GM19328 (cell line): ENCODE results near the gene RBPJ.
"Not testable (repeated sequence)": the region's sequence is repeated elsewhere in the genome, so short reads cannot be mapped to it uniquely, and the experiment has no call there.

Source experiments
- ATAC-seq: cut with Tn5 transposase; IDR thresholded peaks from one replicate; pipeline ENCODE4 v1.9.1; 2021; ENCODE audit warnings: mild to moderate bottlenecking, moderate library complexity; ENCODE audit not compliant: unreplicated experiment

The RBPJ gene

GRCh38 chr4:26369581-26369980 is 48.8 kb downstream of the RBPJ start:
- ATAC-seq: no peak

DNA sequence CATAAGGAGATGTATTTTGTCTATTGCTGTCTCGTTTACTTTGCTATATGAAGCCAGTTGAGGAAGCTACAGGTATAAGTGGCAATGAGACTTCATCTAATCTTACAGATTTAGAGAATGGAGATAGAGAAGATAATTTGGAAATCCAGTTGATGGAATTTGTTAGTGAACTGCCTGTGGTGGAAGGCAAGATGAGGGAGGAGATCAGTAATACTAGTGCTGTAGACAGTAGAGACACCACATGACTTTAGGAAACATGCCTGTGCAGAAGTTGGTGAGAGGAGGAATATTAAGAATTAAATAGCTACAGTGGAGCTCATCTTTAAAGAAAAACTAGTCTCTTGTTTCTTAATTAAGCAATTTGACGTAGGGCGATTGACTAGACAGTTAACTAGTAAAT is 51.3 kb downstream of the RBPJ start:
- ATAC-seq: no peak

DNA sequence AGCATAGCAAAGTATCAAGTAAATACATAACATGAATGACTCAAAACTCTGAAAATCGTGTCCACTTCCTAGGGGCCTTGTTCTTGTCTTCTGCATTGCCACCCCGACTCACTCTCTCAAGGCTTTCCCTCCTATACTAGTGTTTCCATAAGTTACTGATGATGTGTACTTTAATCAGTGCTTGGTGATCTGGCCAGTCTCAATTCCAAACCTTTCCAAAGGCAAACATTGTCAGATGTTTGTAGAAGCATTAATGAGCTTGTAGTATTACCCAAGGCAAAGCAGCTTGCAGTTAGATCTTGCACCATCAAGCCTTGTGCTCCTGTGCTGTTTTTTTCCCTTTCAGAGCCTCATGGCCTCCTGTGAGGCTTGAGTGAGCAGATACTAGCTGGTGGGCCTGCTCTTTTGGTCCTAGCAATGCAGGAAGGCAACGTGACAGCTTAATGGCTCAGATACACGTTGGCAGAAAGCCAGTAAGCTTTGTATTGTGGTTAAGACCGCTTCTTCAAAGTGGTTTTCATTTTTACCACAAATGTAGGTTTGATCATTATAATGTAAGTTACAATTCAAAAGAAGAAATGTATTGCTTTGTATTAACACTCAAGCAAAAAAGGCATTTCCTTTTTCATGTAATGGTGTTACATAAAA is 51.8 kb downstream of the RBPJ start:
- ATAC-seq: peak; percentile 89

DNA sequence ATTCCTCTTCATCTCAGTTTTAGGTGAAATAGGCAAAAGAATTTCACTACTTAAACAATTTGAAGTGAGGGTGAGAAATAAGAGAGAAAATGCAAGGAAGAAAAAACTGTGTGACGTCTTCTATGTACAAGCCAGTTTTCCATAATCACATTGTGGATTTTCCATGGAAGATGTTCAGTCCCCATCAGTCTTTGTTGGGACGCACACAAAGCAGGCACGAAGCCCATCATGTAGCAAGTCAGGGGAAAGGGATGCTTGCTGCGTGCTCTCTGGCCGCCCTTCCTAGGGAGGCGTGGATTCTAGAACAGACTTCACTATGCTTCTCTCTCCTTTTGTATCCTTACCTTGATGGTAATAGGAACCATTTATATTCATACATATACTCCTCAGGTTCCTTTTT is 54.7 kb downstream of the RBPJ start:
- no peak for ATAC-seq

DNA sequence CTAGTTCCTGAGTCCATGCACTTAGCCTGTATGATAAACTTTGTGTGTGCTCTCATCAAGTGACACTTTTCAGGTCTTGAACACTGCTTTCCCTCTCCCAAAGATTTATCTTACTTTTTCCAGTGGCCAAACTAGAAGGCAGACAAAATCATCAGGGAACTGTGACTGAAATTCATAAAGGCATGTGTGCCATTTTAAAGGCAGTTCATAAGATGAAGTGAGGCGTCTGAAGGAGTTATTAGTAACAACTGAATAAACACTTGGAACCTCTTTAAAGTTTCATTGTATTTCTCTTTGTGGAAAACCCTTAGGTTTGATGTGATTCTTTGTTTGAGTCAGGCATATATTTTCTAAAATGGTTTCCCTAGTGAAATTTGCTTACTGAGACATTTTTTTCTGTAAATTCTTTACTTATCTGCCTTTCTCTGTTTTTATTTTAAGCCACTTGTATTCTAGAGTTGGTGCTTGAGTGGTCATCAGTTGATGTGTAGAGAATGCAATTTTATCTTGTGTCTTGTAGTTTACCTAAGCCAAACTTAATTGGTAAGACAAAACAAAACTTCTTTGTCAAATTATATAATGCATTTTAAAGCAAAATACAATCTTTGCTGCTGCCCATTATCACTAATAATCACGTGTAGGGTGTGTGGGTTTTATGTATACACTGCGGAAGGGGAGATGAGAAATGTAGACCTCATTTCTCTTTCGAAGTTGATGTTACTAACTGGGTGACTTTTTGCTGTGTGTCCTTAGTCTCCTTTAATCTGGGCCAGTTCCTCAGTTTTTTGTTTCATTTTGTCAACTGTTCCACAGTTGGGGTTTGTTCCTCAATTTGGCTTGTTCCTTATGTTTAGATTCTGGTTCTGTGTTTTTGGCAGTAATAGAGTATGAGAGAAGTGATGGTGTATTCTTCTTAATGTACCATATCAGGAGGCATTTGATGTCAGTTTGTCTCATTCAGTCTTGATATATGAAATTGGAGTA is 56.8 kb downstream of the RBPJ start:
- no peak for ATAC-seq

DNA sequence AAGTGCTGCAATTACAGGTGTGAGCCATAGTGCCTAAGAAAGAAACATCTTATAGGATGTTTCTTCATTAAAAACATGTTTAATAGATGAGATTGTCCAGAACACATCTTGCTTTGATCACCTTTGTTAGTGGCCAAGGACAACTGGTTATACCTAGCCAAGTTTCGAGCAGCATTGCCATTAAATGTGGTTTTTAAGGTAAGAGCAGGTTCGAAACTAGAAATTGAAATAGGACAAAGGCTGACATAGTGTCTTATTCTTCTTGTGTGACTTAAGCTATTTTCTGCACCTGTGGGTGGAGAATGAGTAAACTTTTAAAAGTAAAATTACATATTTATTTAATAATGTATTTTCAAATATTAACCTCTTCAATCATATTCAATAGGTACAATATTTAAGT is 59.0 kb downstream of the RBPJ start:
- ATAC-seq: no peak

DNA sequence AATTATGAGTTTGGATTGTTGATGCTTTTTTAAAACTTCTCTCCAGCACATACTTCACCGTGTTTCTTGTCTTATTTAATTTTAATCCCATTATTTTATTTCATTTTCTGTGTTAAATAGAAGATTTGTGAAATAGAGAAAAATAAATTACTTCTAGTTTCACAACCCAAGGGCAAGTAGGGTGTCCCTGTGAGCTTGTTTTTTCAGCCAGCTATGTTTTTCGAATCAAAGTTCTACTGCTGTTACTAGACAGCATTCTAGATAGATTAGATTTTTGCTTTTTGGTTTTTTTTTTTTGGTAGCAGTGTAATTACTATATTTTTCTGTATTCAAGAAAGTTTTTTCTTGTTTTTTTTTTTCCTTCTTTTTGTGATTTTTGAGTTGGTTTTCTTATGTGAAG is 59.9 kb downstream of the RBPJ start:
- ATAC-seq: no peak

GRCh38 chr4:26384380-26385057 is 63.7 kb downstream of the RBPJ start:
- no peak for ATAC-seq

DNA sequence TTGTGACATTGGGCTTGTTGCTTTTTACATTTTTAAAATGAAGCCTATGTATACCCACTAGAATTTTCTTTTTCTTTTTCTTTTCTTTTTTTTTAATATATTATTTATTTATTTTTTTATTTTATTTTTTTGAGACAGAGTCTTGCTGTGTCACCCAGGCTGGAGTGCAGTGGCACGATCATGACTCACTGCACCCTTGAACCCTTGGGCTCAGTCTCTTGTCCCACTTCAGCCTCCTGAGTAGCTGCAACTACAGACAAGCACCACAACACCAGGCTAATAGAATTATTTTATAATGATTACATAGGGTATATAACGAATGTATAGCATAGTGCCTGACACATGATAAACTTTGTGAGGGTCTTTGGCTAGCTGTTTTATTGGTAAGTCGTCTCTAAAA is 64.9 kb downstream of the RBPJ start:
- ATAC-seq: no peak

DNA sequence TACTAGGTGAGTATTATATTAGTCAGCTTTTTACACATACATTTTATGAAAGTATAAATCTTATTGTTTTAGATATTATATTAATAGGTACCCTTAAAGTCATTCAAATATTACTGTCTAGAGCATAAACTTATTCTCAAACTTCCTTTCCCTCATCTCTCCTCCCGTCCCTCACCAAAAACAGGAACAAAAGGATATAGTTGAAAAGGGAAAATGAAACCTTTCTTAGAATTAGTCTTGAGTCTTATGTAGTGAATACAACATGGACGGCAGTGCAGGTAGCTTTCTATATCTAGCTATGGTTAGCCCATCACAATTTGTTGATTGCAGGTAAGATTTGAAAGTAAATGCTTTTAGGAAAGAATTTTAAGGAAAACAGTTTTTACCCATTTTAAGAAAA is 65.6 kb downstream of the RBPJ start:
- no peak for ATAC-seq

DNA sequence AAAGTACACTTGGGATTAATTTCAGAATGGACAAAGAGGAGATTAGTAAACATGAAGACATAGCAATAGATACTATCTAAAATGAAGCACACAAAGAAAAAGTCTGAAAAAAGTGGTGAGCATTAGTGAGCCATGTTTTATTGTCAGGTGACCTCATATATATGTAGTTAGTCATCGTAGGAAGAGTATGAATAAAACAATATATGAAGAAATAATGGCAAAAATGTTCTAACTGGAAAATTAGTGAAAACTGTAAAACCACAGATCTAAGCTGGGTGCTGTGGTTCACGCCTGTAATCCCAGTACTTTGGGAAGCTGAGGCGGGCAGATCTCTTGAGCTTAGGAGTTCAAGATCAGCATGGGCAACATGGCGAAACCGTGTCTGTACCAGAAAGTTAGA is 67.9 kb downstream of the RBPJ start:
- ATAC-seq: no peak

DNA sequence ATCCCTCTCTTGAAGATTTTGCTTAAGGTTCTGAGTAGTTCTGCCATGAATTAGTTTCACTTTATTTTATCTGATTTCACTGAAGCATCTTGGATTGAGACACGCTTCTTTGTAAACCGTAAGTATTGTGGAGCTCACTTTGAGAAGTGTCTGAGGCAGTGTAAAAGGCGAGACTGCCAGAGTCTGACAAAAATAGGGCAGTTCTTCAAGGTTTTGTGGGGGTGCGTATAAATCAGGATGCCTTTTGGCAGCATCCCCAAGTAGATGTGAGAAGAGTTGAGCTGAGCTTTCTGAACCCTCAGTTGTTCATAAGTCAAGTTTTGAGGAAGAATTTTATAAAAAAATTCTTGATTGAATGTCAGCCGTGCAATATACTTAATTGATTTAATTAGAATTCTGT is 76.3 kb downstream of the RBPJ start:
- ATAC-seq: no peak

- ATAC-seq: no peak
Measured at GRCh38 chr4:26400132-26400531, 79.3 kb downstream of the RBPJ start.

DNA sequence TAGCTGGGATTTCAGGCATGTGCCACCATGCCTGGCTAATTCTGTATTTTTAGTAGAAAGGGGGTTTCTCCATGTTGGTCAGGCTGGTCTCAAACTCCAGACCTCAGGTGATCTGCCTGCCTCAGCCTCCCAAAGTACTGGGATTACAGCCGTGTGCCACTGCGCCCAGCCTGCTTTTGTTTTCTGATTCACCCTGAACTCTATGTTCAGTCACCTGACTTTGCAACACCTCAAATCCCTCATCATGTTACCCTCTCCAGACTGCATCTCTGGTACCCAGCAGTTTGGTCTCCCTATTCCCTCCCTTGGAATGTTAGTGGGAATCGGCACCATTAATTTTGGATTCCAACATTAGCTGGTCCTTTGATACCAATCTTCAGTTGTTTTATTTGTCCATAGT is 81.2 kb downstream of the RBPJ start:
- ATAC-seq: not testable (repeated sequence)

- no peak for ATAC-seq
Measured at GRCh38 chr4:26402458-26402857, 81.6 kb downstream of the RBPJ start.

DNA sequence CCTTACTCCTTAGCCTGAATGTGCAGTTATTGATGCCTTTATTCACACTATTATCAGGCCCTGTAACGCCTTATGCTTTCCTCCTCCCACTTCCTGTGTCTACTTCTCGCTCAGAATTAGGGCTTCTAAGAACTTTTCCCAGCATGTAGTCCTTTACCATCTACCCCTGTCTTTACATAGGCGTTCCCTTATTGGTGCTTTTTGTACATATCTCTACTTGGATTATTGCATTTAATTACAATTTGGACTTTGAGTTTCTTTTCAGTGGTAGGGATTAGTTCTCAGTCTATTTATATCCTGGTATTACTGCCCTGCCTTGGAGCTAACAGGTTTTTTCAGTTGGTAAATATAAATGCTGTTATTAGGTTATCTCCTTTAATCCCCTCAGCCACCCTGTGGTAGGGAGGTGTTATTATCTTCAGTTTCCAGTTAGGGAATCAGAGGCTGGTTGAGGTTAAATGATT is 84.0 kb downstream of the RBPJ start:
- ATAC-seq: no peak

DNA sequence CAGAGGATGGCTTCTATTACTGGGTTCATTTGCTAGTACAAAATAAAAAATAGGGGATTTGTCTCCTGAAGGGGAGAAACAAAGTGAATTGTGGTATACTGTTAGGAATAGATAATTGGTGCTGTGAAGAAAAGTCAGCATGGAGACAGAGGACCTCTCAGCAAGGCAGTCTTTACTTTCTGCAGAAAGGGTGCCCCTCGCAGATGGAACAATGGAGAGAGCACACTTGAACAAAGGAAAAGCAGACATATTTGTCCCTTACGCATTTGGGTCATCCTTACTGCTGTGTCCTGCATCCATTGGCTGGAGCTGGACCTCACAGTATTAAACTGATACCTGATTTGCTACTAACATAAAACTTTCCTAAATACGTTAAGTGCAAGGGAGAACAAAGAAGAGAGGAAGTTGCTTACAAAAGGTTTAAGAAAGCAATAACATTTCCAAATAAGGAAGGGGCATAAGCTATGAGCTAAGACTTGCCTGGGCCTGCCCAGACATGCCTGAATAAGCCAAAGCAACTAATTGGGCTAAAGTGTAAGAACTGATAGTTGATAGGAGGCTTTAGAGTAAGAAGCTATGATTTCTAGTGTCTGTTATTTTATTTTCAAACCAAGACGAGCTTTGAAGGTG is 85.6 kb downstream of the RBPJ start:
- no peak for ATAC-seq

DNA sequence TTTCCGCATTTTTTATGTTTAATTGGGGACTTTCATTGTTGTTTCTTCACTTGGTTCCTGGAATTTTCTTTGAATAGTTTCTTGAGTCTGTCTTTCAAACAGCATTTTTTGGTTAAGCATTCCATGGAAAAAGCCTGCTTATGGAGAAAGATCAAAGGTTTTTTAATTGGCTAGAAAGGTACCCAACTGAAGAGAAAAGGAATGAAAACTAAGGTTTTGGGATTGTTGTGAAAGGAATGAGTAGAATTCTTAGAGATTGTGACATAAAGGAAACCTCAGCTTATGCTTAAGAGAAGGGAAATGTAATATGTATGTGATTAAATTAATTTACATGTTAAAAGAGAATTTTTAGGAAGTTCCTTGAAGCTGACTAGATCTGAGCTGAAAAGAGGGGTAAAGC is 86.7 kb downstream of the RBPJ start:
- ATAC-seq: no peak

DNA sequence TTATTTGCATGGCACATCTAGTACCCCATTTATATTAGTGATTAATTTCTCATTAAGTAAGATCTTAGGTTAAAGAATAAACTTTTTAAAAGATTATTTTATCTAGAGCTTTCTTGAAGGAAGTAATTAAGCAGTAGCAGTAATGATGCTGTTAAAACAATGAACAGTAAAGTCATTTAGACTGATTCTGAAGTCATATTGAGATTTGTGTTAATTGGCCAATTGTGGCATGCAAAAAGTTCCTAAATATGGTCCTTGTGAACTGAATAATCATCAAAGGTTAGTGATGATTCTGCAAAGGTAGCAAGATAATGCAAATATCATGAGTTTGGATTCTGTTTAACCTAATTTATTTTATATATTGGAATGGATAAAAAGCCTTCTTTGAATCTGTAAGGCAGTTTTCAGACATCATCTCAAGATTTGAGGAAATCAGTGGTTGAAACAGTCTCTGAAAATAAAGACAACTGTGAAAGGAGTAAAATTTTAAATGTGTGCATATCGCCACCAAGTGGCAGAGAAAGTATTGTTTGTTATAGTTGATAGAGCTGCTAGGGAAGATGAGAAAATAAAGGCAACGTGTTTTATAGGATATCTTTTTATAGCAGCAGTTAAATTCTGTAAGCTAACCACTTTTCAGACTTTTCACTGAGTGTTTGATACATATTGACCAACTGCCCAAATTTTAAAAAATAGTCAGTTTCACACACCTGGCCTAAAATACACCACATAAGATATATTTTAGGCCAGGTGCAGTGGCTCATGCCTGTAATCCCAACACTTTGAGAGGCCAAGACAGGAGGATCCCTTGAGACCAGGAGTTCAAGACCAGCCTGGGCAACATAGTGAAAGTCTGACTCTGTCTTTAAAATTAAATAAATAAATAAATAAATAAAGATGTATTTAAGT is 89.8 kb downstream of the RBPJ start:
- ATAC-seq: no peak
